Measurements from ENCODE around the gene SCFD2.

The SCFD2 gene

GRCh38 chr4:53000560-53000959 is 365.3 kb downstream of the SCFD2 start:
- Histone ChIP-seq H3K9me3 (ENCODE audit: low read length) (no peaks in the 10 kb centered on the region), H3K9ac (ENCODE audit: low read length) (no peak overlapping the region), H3K4me1 (ENCODE audit: insufficient read depth, low read length, severe bottlenecking) (no peaks in the 10 kb centered on the region), H3K9me2 (ENCODE audit: low read depth, low read length) (no peaks in the 10 kb centered on the region), H2AFZ (ENCODE audit: low read length) (no peak overlapping the region), H3K4me3 (ENCODE audit: low read depth, low read length, poor library complexity, severe bottlenecking) (no peak overlapping the region), H3K4me2 (ENCODE audit: low read length) (no peak overlapping the region), H3K27ac (ENCODE audit: low read depth, low read length, poor library complexity, severe bottlenecking) (no peak overlapping the region), H3F3A (ENCODE audit: insufficient read depth, low read length) (no peaks in the 10 kb centered on the region), H3K36me3 (ENCODE audit: insufficient read depth, low read length) (no peaks in the 10 kb centered on the region), H3K27me3 (ENCODE audit: insufficient read depth, low read length) (no peaks in the 10 kb centered on the region), H4K20me1 (ENCODE audit: insufficient read depth, low read length) (no peaks in the 10 kb centered on the region), H3K79me2 (ENCODE audit: insufficient read depth, low read length) (no peaks in the 10 kb centered on the region)
- TF ChIP-seq EZH2 (IDR thresholded peaks at IDR 0.05; ENCODE audit: borderline replicate concordance, low read length) (no peak), CTCF (IDR thresholded peaks at IDR 0.05; ENCODE audit: low read length) (no peak)

- H3K27me3 ChIP-seq (ENCODE audit: insufficient read depth, low read length), result no peaks in the 10 kb centered on the region
- no peaks in the 10 kb centered on the region for H3K4me1 ChIP-seq (ENCODE audit: insufficient read depth, low read length, severe bottlenecking)
- H3K9me2 ChIP-seq (ENCODE audit: low read depth, low read length), result no peaks in the 10 kb centered on the region
- no peaks in the 10 kb centered on the region for H3F3A ChIP-seq (ENCODE audit: insufficient read depth, low read length)
- no peak overlapping the region for H3K27ac ChIP-seq (ENCODE audit: low read depth, low read length, poor library complexity, severe bottlenecking)
- no peak overlapping the region for H2AFZ ChIP-seq (ENCODE audit: low read length)
- H3K4me2 ChIP-seq (ENCODE audit: low read length), result no peak overlapping the region
- no peaks in the 10 kb centered on the region for H3K9me3 ChIP-seq (ENCODE audit: low read length)
- no peaks in the 10 kb centered on the region for H3K36me3 ChIP-seq (ENCODE audit: insufficient read depth, low read length)
- TF ChIP-seq CTCF (IDR thresholded peaks at IDR 0.05; ENCODE audit: low read length), result no peak
- TF ChIP-seq EZH2 (IDR thresholded peaks at IDR 0.05; ENCODE audit: borderline replicate concordance, low read length), result no peak
- no peak overlapping the region for H3K9ac ChIP-seq (ENCODE audit: low read length)
- no peak overlapping the region for H3K4me3 ChIP-seq (ENCODE audit: low read depth, low read length, poor library complexity, severe bottlenecking)
- H3K79me2 ChIP-seq (ENCODE audit: insufficient read depth, low read length), result no peaks in the 10 kb centered on the region
- no peaks in the 10 kb centered on the region for H4K20me1 ChIP-seq (ENCODE audit: insufficient read depth, low read length)
These were observed 366.2 kb downstream of the SCFD2 start for GRCh38 chr4:52999626-53000025.

GRCh38 chr4:52998413-52998812 is 367.4 kb downstream of the SCFD2 start:
- Histone ChIP-seq H3K9me2 (ENCODE audit: low read depth, low read length) (no peaks in the 10 kb centered on the region), H3F3A (ENCODE audit: insufficient read depth, low read length) (no peaks in the 10 kb centered on the region), H3K36me3 (ENCODE audit: insufficient read depth, low read length) (no peaks in the 10 kb centered on the region), H3K9me3 (ENCODE audit: low read length) (no peaks in the 10 kb centered on the region), H3K27me3 (ENCODE audit: insufficient read depth, low read length) (no peaks in the 10 kb centered on the region), H3K79me2 (ENCODE audit: insufficient read depth, low read length) (no peaks in the 10 kb centered on the region), H2AFZ (ENCODE audit: low read length) (no peak overlapping the region), H3K27ac (ENCODE audit: low read depth, low read length, poor library complexity, severe bottlenecking) (no peak overlapping the region), H3K9ac (ENCODE audit: low read length) (no peak overlapping the region), H3K4me2 (ENCODE audit: low read length) (no peak overlapping the region), H4K20me1 (ENCODE audit: insufficient read depth, low read length) (no peaks in the 10 kb centered on the region), H3K4me1 (ENCODE audit: insufficient read depth, low read length, severe bottlenecking) (no peaks in the 10 kb centered on the region), H3K4me3 (ENCODE audit: low read depth, low read length, poor library complexity, severe bottlenecking) (no peak overlapping the region)
- TF ChIP-seq CTCF (IDR thresholded peaks at IDR 0.05; ENCODE audit: low read length) (no peak), EZH2 (IDR thresholded peaks at IDR 0.05; ENCODE audit: borderline replicate concordance, low read length) (no peak)
